ENCODE data around the gene HENMT1. TPM values are rescaled to one million over a fixed set of nuclear protein-coding genes. Genes with fewer than 3 reads are reported as not detected.
"Not testable (repeated sequence)": the region's sequence is repeated elsewhere in the genome, so short reads cannot be mapped to it uniquely, and the experiment has no call there.

The HENMT1 gene
- total RNA-seq, 1 donor from 2014 or later, result 10.8 TPM

DNA sequence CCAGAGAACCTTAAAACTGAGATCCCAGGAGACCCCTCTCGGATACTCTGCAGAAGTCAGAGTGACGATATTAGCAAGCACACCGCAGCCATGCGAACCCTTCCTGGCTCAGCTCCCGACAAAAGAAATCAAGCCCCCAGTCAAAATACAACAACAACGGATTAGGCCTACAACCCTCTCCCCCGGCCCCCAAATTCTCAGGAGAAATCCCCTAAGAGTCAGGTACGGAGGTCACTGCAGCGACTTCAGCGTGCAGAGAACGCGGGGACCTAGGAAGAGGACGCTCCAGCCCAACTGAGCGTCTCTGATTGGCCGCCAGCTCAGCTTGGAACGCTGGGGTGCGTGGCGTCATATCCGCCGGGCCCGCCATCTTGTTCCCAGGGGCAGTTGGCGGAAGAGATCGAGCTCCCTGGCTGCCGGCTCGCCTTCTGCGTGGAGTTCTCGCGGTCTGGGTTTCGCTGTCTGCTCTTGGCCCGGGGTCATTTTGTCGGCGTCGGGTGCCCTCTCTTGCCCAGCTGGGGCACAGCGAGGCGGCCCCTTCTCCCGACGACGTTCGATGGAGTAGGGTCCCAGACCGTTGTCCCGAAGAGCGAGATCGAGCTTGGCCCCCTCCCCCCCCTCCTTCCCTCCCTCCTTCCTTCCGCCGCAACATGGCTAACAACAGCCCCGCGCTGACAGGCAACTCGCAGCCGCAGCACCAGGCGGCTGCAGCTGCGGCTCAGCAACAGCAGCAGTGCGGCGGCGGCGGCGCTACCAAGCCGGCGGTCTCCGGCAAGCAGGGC, 31.2 kb upstream of the HENMT1 start, which contains the start of gene PRPF38B:
PRPF38B (plus strand) TSS at position 369 of the 782 bp plus-strand sequence; CDS start at position 651, 282 bp downstream.
- H3K4me3 Mint-ChIP-seq (ENCODE audit: unreplicated experiment), result peak within 1 kb of the TSS; percentile 96
- peaks cover 34% of the 10 kb centered on the region for H3K4me1 Mint-ChIP-seq (ENCODE audit: low read depth)
- TF ChIP-seq, protein P1, sequence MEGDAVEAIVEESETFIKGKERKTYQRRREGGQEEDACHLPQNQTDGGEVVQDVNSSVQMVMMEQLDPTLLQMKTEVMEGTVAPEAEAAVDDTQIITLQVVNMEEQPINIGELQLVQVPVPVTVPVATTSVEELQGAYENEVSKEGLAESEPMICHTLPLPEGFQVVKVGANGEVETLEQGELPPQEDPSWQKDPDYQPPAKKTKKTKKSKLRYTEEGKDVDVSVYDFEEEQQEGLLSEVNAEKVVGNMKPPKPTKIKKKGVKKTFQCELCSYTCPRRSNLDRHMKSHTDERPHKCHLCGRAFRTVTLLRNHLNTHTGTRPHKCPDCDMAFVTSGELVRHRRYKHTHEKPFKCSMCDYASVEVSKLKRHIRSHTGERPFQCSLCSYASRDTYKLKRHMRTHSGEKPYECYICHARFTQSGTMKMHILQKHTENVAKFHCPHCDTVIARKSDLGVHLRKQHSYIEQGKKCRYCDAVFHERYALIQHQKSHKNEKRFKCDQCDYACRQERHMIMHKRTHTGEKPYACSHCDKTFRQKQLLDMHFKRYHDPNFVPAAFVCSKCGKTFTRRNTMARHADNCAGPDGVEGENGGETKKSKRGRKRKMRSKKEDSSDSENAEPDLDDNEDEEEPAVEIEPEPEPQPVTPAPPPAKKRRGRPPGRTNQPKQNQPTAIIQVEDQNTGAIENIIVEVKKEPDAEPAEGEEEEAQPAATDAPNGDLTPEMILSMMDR (IDR thresholded peaks at IDR 0.05), result no peak
- no peaks in the 10 kb centered on the region for H3K27me3 Mint-ChIP-seq (ENCODE audit: low read depth)
- H3K36me3 Mint-ChIP-seq (ENCODE audit: low read depth), result peaks cover 10% of the 10 kb centered on the region
- DNase-seq (ENCODE audit: low spot score), result peak; percentile 96
- no peaks in the 10 kb centered on the region for H3K9me3 Mint-ChIP-seq (ENCODE audit: low read depth)
- peak within 1 kb of the TSS; percentile 96 for H3K27ac Mint-ChIP-seq (ENCODE audit: unreplicated experiment)

DNA sequence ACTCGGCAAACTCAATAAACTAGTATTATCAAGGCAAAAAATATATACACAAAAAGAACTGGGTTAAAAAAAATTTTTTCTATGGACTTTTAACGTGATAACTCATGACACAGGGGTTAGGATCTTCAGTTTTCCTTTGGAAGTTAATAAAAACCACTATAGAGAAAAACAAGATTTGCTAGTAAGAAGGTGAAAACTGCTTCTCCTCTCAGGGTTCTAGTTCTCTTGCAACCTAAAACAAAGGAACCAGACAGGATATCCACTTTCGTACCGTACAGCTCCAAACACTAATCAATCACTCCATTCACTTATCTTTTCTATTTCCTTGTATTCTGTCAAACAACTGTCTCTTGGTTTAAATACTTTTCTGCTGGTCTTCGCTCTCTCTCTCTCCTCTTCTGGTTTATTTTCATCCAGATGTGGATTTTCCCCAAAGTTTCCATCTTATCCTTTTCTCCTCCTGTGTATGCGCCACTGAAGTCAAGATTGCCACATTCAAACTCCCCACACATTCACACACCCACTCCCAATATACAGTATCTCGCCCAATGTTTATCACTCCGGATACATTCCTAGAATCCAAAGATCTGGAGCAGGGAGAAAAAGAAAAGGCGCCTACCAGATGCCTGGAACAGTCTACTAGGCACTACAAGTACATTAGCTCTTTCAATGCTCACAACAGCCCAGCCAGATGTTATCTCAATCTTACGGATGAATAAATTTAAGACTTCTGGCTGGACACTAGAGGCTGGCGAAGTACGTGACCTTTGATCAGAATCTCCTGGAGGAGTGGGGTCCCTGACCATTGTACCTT, 30.4 kb upstream of the HENMT1 start:
- Mint-ChIP-seq H3K4me1 (ENCODE audit: low read depth) (peaks cover 42% of the 10 kb centered on the region), H3K9me3 (ENCODE audit: low read depth) (no peaks in the 10 kb centered on the region), H3K36me3 (ENCODE audit: low read depth) (peaks cover 7% of the 10 kb centered on the region), H3K27me3 (ENCODE audit: low read depth) (no peaks in the 10 kb centered on the region), H3K27ac (ENCODE audit: unreplicated experiment) (peak overlapping the region; percentile 96), H3K4me3 (ENCODE audit: unreplicated experiment) (peak overlapping the region; percentile 96)
- TF ChIP-seq, protein P1 (IDR thresholded peaks at IDR 0.05), result no peak
- DNase-seq (ENCODE audit: low spot score), result no peak

DNA sequence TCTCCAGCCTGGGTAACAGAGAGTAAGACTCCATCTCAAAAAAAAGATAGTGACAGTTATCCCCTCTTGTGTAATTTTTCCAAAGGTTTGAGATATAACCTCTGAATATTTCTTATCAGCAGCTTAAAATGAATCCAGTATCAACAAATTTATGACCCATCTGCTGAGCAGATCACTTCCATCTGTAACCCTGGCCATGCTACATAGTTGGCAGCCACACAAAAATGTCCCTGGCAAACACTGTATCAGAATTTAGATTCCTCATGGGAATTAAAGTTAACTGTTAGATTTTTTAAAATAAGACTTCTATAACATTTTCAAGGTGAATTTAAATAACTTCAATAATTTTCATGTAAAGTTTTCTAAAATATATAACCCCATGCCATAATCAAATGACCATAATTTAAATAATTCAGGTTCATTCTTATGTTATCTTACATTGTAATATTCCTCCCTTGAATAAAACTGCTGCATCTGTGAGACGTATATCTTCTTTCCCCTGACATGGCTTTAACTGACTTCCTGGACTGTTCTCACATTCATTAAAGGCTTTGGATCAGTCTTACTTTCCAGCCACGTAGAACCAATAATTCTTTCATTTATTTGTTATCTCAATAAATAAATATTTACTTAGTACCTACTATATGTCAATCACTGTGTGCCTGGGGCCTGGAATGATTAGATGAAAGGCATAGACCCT, 25.9 kb upstream of the HENMT1 start:
- H3K4me3 Mint-ChIP-seq (ENCODE audit: unreplicated experiment), result no peak overlapping the region
- TF ChIP-seq, protein P1 (IDR thresholded peaks at IDR 0.05), result no peak
- no peaks in the 10 kb centered on the region for H3K9me3 Mint-ChIP-seq (ENCODE audit: low read depth)
- H3K4me1 Mint-ChIP-seq (ENCODE audit: low read depth), result peaks cover 23% of the 10 kb centered on the region
- DNase-seq (ENCODE audit: low spot score), result no peak
- H3K27me3 Mint-ChIP-seq (ENCODE audit: low read depth), result no peaks in the 10 kb centered on the region
- peaks cover under 1% of the 10 kb centered on the region for H3K36me3 Mint-ChIP-seq (ENCODE audit: low read depth)
- no peak overlapping the region for H3K27ac Mint-ChIP-seq (ENCODE audit: unreplicated experiment)

DNA sequence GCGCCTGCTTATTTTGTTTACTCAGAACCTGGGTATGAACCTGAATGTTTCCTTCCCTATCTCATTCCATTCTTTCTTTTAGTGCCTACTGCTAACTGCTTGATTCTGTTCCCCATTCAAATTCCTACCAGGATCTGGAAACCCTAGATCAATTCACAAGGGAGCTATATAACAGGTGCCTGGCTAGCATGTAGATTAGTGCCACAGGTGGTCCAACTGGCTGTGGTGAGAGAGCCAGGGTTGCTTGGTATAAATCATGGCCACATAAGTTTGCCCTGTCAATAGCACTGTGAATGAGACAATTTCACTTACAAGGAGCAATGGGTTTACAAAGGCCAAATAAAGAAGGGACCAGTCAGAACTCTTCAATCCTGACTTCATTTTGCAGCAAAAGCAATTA, 24.6 kb upstream of the HENMT1 start:
- no peaks in the 10 kb centered on the region for H3K9me3 Mint-ChIP-seq (ENCODE audit: low read depth)
- no peak for DNase-seq (ENCODE audit: low spot score)
- peaks cover 14% of the 10 kb centered on the region for H3K4me1 Mint-ChIP-seq (ENCODE audit: low read depth)
- H3K4me3 Mint-ChIP-seq (ENCODE audit: unreplicated experiment), result no peak overlapping the region
- H3K27me3 Mint-ChIP-seq (ENCODE audit: low read depth), result no peaks in the 10 kb centered on the region
- H3K36me3 Mint-ChIP-seq (ENCODE audit: low read depth), result peaks cover 2% of the 10 kb centered on the region
- TF ChIP-seq, protein P1 (IDR thresholded peaks at IDR 0.05), result no peak
- no peak overlapping the region for H3K27ac Mint-ChIP-seq (ENCODE audit: unreplicated experiment)

DNA sequence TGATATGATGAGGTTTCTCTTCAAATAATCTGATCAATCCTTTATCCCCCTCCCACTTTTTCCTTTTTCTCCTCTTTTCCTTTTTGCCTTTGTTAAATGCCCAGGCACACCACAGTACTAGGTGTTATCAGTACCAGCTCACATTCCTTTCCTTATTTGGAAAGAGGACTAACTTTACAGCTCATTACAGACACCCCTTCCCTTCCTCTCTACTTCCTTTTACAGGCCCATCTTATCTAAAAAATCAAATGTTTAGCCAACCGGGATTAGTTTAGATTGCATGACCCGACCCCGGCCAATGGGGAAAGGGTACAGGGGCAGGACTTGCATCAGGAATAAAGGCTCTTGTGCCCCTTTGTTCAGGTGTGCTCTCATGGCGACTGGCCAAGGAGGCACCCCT, 20.8 kb upstream of the HENMT1 start:
- not testable (repeated sequence) for H3K27me3 Mint-ChIP-seq (ENCODE audit: low read depth); H3K36me3 Mint-ChIP-seq (ENCODE audit: low read depth); H3K9me3 Mint-ChIP-seq (ENCODE audit: low read depth); H3K4me1 Mint-ChIP-seq (ENCODE audit: low read depth); DNase-seq (ENCODE audit: low spot score); H3K27ac Mint-ChIP-seq (ENCODE audit: unreplicated experiment); H3K4me3 Mint-ChIP-seq (ENCODE audit: unreplicated experiment)

Measured in chondrocyte (in vitro differentiated cells).